Mesothelial cell of epicardium (in vitro differentiated cells): ENCODE results near the gene TBC1D19. TPM values are rescaled to one million over a fixed set of nuclear protein-coding genes. Genes with fewer than 3 reads are reported as not detected.
"Not testable (repeated sequence)": the region's sequence is repeated elsewhere in the genome, so short reads cannot be mapped to it uniquely, and the experiment has no call there.

Experiments used
- DNase-seq, 2 experiments: peaks; one replicate each; pipeline ENCODE4 v3.0.0; 2021; ENCODE audit warnings: low spot score in 2 of 2; ENCODE audit not compliant: unreplicated experiment in 2 of 2
- H3K27ac Mint-ChIP-seq: 2 replicates; pipeline ENCODE4 v1.8.0; 2021; ENCODE audit warnings: mixed read lengths
- H3K27me3 Mint-ChIP-seq: 2 replicates; pipeline ENCODE4 v1.8.0; 2021; ENCODE audit warnings: low read depth, mixed read lengths
- H3K36me3 Mint-ChIP-seq: 2 replicates; pipeline ENCODE4 v1.8.0; 2021; ENCODE audit warnings: mixed read lengths
- H3K4me1 Mint-ChIP-seq: 2 replicates; pipeline ENCODE4 v1.8.0; 2021; ENCODE audit warnings: mixed read lengths
- H3K4me3 Mint-ChIP-seq: 2 replicates; pipeline ENCODE4 v1.8.0; 2021; ENCODE audit warnings: mild to moderate bottlenecking, moderate library complexity, mixed read lengths
- H3K9me3 Mint-ChIP-seq: 2 replicates; pipeline ENCODE4 v1.8.0; 2021; ENCODE audit warnings: mixed read lengths
- CTCF ChIP-seq: fragments of 200-600 bp; sonication (generic); IDR thresholded peaks from one replicate; pipeline ENCODE4 v1.5.0; 2021; ENCODE audit warnings: antibody characterized with exemption; ENCODE audit not compliant: unreplicated experiment
- total RNA-seq: library from RNA; stranded (reverse); gene quantifications from 3 replicates; pipeline ENCODE4 v1.2.1, GENCODE V29; 2021

Gene TBC1D19
- total RNA-seq, 1 donor from 2014 or later = 15.7 TPM

GRCh38 chr4:26589705-26590104, 5.8 kb downstream of the TBC1D19 start:
- Mint-ChIP-seq H3K4me3 (no peak overlapping the region), H3K4me1 (peaks cover 9% of the 10 kb centered on the region), H3K27ac (no peak overlapping the region), H3K9me3 (peaks cover 20% of the 10 kb centered on the region), H3K27me3 (no peaks in the 10 kb centered on the region), H3K36me3 (peaks cover 13% of the 10 kb centered on the region)
- no peak for DNase-seq
- no peak for TF ChIP-seq CTCF

DNA sequence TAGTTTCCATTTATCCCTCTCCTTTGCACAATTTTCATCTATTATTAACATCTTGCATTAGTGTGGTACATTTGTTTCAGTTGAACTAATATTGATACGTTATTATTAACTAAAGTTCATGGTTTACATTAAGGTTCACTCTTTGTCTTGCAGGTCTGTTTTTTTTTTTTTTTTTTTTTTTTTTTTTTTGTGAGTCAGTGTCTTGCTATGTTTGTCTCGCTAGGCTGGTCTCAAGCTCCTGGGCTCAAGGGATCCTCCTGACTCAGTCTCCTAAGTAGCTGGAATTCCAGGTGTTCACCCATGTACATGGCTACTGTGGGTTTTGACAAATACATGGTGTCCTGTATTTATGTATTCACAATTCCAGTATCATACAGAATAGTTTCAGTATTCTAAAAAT, 6.8 kb downstream of the TBC1D19 start:
- no peak overlapping the region for H3K4me3 Mint-ChIP-seq
- TF ChIP-seq CTCF = no peak
- H3K36me3 Mint-ChIP-seq = peaks cover 13% of the 10 kb centered on the region
- H3K27ac Mint-ChIP-seq = no peak overlapping the region
- no peak for DNase-seq
- H3K4me1 Mint-ChIP-seq = peaks cover 3% of the 10 kb centered on the region
- H3K9me3 Mint-ChIP-seq = peaks cover 22% of the 10 kb centered on the region
- H3K27me3 Mint-ChIP-seq = no peaks in the 10 kb centered on the region

- not testable (repeated sequence) for H3K4me1 Mint-ChIP-seq, DNase-seq, H3K4me3 Mint-ChIP-seq, H3K27ac Mint-ChIP-seq, H3K27me3 Mint-ChIP-seq, H3K36me3 Mint-ChIP-seq
- peaks cover 18% of the 10 kb centered on the region for H3K9me3 Mint-ChIP-seq
Observed at GRCh38 chr4:26593557-26593956, 9.7 kb downstream of the TBC1D19 start.

DNA sequence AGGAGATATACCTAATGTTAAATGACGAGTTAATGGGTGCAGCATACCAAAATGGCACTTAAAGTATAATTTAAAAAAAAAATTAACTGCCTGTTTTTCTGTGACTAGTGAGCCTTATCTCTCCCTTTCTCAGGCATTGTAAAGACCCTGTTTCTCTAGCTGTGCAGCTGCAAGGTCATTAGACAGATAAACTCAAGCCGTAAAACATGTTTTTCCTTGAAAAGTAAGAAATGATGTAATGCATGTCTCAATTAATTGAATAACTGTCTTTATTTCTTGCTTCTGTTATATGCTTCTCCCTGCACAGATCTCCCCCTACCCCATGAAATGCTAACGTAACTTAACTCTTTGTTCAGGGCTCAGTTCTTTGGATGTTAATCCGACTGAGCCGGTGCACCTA, 10.5 kb downstream of the TBC1D19 start:
- Mint-ChIP-seq H3K4me3 (no peak overlapping the region), H3K9me3 (peaks cover 16% of the 10 kb centered on the region), H3K27ac (no peak overlapping the region), H3K27me3 (no peaks in the 10 kb centered on the region), H3K36me3 (peaks cover 7% of the 10 kb centered on the region), H3K4me1 (peaks cover 3% of the 10 kb centered on the region)
- no peak for TF ChIP-seq CTCF
- DNase-seq = no peak

DNA sequence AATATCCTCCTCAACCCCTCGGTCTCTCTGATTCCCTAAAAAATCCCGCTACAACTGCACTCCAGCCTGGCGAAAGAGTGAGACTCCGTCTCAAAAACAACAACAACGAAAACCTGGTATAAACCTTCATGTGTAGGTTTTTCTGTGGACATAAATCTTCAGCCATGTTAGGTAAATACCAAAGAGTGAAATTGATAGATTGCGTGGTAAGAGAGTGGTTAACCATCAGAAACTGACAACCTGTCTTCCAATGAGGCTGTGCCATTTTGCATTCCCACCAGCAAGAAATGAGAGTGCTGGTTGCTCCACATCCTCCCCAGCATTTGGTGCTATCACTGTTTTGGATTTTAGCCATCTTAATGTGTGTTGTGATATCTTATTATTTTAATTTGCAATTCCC, 10.9 kb downstream of the TBC1D19 start:
- Mint-ChIP-seq H3K27ac (no peak overlapping the region), H3K9me3 (peaks cover 16% of the 10 kb centered on the region), H3K4me3 (no peak overlapping the region), H3K27me3 (no peaks in the 10 kb centered on the region), H3K36me3 (peaks cover 7% of the 10 kb centered on the region), H3K4me1 (peaks cover 3% of the 10 kb centered on the region)
- TF ChIP-seq CTCF = no peak
- DNase-seq = no peak

DNA sequence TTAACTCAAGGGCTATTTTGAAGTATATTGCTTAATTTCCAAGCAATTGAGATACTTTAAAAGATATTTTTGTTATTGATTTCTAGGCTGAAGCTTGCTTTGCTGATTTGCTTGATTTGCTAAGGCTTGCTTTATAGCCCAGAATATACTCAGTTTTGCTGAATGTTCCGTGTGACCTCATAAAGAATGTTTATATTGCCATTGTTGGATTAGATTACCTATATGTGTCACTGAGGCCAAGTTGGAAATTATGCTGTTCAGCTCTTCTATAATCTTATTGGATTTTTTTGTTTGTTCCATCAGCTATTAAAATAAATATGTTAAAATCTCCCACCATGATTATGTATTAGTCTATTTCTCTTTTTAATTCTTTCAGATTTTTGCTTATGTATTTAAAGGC, 13.0 kb downstream of the TBC1D19 start:
- Mint-ChIP-seq H3K4me3 (no peak overlapping the region), H3K27ac (no peak overlapping the region), H3K36me3 (peaks cover 2% of the 10 kb centered on the region), H3K27me3 (no peaks in the 10 kb centered on the region), H3K9me3 (peaks cover 10% of the 10 kb centered on the region), H3K4me1 (no peaks in the 10 kb centered on the region)
- DNase-seq = no peak
- TF ChIP-seq CTCF = no peak
